GM21381 (cell line): Measurements from ENCODE around the gene RILPL2.
"Not testable (repeated sequence)": the region's sequence is repeated elsewhere in the genome, so short reads cannot be mapped to it uniquely, and the experiment has no call there.

Experiments
- ATAC-seq: cut with Tn5 transposase; IDR thresholded peaks from one replicate; pipeline ENCODE4 v1.9.1; 2021; ENCODE audit warnings: mild to moderate bottlenecking, moderate library complexity; ENCODE audit not compliant: unreplicated experiment

Gene RILPL2

DNA sequence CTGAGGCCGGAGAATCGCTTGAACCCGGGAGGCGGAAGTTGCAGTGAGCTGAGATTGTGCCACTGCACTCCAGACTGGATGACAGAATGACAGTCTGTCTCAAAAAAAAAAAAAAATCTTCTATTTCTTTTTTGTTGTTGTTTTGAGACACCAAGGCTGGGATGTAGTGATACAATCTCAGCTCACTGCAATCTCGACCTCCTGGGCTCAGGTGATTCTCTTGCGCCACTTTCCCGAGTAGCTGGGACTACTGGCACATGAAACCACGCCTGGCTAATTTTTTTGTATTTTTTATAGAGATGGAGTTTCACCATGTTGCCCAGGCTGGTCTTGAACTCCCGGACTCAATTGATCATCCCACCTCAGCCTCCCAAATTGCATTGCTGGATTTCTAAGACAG lies 14.2 kb upstream of the RILPL2 start:
- ATAC-seq = no peak

DNA sequence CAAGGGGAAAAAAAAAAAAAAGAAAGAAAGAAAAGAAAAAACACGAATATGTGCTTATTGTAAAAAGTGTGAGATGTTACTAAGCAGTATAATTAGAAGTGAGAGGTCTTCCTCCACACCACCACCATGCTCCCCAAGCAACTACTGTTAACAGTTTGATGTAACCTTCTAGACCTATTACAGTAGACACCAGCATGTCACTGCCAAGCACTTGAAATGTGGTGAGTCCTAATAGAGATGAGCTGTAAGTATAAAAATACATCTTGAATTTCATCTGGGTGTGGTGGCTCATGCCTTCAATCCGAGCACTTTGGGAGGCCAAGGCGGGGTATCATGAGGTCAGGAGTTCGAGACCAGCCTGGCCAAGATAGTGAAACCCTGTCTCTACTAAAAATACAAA lies 13.4 kb upstream of the RILPL2 start:
- ATAC-seq = no peak

GRCh38 chr12:123449249-123449733 lies 12.8 kb upstream of the RILPL2 start:
- ATAC-seq = no peak

DNA sequence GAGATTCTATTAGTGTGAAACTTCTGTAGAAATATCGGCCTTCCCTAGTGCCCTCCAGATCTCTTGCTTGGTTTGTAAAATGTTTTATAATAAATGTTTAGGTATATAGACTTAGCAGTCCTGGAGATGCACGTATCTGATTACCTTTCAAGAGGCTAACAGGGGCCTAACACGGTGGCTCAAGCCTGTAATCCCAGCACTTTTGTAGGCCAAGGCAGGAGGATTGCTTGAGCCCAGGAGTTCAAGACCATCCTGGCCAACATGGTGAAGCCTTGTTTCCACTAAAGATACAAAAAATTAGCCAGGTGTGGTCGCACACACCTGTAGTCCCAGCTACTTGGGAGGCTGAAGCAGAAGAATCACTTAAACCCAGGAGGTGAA lies 9.8 kb upstream of the RILPL2 start:
- no peak for ATAC-seq

GRCh38 chr12:123445388-123446332 lies 9.2 kb upstream of the RILPL2 start:
- no peak for ATAC-seq

- no peak for ATAC-seq
Observed at GRCh38 chr12:123444092-123445026, 7.9 kb upstream of the RILPL2 start.

DNA sequence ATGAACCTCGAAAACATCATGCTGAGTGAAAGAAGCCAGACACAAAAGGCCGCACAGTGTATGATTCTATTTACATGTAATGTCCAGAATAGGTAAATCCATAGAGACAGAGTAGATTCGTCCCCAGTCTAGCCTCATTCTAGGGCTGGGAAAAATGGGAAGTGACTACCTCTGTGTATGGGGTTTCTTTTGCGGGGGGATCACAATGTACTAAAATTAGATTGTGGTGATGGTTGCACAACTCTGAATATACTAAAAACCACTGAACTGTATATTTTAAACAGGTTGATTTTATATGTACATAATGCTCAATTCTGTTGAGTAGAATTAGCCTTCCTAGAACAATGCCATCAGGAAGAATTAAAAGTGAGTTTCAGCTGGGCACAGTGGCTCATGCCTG lies 6.3 kb upstream of the RILPL2 start:
- ATAC-seq = no peak

GRCh38 chr12:123441523-123442164 lies 5.2 kb upstream of the RILPL2 start:
- no peak for ATAC-seq

GRCh38 chr12:123435636-123436016 lies 858 bp downstream of the RILPL2 start:
- ATAC-seq = no peak

GRCh38 chr12:123433615-123434014 lies 2.9 kb downstream of the RILPL2 start:
- no peak for ATAC-seq

DNA sequence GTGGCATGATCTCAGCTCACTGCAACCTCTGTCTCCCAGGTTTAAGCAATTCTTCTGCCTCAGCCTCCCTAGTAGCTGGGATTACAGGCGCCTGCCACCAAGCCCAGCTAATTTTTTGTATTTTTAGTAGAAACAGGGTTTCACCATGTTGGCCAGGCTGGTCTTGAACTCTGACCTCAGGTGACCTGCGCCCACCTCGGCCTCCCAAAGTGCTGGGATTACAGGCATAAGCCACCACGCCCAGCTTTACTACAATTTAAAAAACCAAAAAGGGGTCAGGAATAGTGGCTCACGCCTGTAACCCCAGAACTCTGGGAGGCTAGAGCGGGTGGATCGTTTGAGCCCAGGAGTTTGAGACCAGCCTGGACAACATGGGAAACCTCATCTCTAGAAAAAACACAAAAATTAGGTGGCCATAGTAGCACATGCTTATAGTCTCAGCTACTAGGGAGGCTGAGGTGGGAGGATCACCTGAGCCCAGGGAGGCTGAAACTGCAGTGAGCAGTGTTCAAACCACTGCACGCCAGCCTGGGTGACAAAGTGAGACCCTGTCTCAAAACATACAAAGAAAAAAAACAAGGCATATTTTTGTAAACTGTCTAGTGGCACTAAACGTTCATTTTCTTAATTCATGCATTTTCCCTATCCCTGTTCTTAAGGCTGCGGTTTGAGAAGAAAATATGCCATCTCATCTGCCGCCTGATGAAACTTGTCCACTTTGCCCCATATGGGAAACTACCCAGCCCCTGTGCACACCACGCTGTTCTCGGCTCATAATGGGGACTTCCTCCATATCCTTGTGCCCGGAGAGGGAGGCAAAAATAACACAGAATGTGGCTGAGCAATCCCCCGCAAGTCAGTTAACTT lies 4.3 kb downstream of the RILPL2 start:
- ATAC-seq = not testable (repeated sequence)

- ATAC-seq = not testable (repeated sequence)
Observed at GRCh38 chr12:123429101-123429500, 7.4 kb downstream of the RILPL2 start.

- no peak for ATAC-seq
Observed at GRCh38 chr12:123428591-123428990, 7.9 kb downstream of the RILPL2 start.

- ATAC-seq = peak; percentile 87
Observed at GRCh38 chr12:123427036-123427769, 9.3 kb downstream of the RILPL2 start.

DNA sequence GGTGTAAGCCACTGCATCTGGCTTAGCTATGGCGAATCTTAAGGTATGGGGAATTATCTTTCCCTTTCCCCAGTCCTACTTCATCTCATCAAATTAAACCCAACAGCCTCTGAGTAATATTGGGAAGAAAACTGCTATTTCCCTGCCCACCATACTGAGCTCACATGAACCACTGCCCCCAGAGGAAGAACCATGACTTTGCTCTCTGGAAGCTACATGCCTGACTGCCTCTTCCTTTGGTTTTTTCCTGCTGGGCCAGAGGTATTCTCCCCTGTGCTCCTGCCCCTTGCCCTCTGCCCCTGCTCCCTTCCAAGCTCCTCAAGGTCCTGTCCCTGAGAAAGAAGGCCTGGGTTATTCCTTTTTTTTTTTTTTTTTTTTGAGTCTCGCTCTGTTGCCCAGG lies 15.2 kb downstream of the RILPL2 start:
- ATAC-seq = no peak

DNA sequence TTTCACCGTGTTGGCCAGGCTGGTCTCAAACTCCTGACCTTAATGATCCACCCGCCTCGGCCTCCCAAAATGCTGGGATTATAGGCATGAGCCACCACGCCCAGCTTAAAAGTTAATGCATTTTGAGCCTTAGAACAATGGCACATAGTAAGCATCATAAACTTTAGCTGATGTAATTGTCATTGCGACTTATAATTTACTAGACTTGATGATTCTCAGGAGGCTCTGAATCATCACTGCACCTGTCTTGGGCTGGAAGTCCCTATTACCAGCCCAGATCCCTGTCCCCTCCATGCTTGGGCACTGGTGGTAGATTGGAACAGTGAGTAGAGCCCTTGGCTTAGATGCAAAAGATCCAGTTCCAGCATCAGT lies 26.5 kb downstream of the RILPL2 start:
- no peak for ATAC-seq

GRCh38 chr12:123409284-123410040 lies 27.0 kb downstream of the RILPL2 start:
- ATAC-seq = not testable (repeated sequence)

GRCh38 chr12:123408619-123409018 lies 27.9 kb downstream of the RILPL2 start:
- ATAC-seq = not testable (repeated sequence)

DNA sequence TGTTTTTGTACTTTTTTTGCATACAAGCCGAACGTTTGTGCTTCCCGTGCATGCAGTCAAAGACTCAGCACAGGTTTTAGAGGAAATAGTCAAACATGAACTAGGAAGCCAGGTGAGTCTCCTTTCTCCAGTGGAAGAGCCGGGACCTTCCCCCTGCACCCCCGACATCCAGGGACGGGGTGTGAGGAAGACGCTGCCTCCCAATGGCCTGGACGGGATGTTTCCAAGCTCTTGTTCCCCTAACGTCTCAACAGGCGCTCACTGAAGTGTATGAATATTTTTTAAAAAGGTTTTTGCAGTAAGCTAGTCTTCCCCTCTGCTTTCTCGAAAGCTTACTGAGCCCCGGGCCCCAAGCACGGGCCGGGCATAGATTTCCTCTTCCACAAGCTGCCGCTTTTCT lies 28.6 kb downstream of the RILPL2 start:
- ATAC-seq = not testable (repeated sequence)
